PFSK-1 (cell line): ENCODE measurements around the gene ADO.

ENCODE experiments used
- POLR2AphosphoS5 ChIP-seq: IDR thresholded peaks from 2 replicates; pipeline ENCODE4 v1.6.1; 2012; ENCODE audit warnings: low read depth, mild to moderate bottlenecking, control low read depth, low read length, moderate library complexity
- REST ChIP-seq, 2 experiments: IDR thresholded peaks; 2 replicates each; pipeline versions ENCODE4 v1.6.1 to v1.8.0; 2011 to 2012; ENCODE audit warnings: low read depth in 2 of 2, low read length in 2 of 2, control low read depth in 1 of 2, inconsistent platforms in 1 of 2, mild to moderate bottlenecking in 1 of 2, moderate library complexity in 1 of 2; ENCODE audit not compliant: insufficient read depth in 1 of 2

- TF ChIP-seq POLR2AphosphoS5 (no peak), REST (IDR thresholded peaks at IDR 0.05; ENCODE audit: insufficient read depth in 1 of 2, low read depth in 2 of 2, low read length in 2 of 2) (no peak)
These were observed 44.1 kb upstream of the ADO start for GRCh38 chr10:62760401-62760800.
